NCI-H2196 treated with DMSO at 0.1 percent for 48 hours (cell line): Measurements from ENCODE around the gene OSBPL9.
"Not testable (repeated sequence)": the region's sequence is repeated elsewhere in the genome, so short reads cannot be mapped to it uniquely, and the experiment has no call there.

Experiments used
- DNase-seq: peaks from one replicate; lab custom pipeline; 2025; ENCODE audit not compliant: unreplicated experiment; lab: John Stamatoyannopoulos, UW

The OSBPL9 gene

DNA sequence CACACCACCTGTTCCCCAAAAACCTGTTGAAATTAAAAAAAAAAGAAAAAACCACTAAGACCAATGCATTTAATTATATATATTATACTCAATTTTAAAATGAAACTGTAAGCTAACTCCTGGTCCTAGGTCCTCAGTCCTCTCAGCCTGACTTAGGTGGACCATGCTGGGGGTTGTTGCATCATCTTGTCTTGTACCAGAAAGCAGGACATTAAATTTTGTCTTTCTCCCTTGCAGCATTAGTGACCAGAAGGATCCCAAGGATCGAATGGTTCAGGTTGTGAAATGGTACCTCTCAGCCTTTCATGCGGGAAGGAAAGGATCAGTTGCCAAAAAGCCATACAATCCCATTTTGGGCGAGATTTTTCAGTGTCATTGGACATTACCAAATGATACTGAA lies 164.0 kb downstream of the OSBPL9 start:
- no peak for DNase-seq

DNA sequence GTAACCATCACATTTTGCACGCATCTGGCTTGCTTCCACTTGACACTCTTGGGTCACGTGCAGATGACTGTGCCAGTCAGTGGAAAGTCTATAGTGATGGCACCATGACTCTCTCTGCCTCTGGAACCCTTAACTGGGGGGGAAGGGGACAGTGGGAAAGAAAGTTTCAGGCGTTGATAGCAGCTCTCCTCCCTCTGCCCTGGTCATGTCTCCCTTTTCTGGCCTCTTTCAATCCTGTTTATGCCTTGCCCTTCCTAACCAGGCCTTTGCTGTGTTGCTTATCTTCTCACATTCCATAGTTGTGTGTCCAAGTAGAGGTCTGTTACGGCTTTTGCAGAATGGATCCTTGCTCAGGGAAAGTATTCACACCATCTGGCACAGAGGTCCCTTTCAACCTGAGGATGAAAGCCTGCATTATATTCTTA lies 168.1 kb downstream of the OSBPL9 start:
- DNase-seq, result no peak

DNA sequence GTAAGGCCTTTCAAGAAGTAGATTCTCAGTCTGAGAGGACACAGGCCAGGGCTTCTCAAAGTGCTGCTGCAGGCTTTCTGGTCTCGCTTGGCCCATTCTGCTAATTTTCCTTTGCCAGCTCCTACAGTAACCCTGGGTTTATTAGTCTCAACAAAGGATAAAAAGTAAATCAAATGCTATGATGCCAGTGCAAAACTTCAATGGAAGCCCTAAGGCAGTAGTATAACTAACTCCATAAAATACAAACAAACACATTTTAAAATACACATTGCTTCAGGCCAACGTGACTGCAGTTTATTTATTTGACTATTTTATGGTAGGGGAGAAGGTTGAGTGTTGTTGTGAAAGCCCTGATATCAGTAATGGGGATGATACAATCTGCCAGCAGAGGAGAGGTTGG lies 172.0 kb downstream of the OSBPL9 start:
- DNase-seq, result no peak

GRCh38 chr1:51789342-51789741 lies 172.4 kb downstream of the OSBPL9 start:
- no peak for DNase-seq

- no peak for DNase-seq
Observed at GRCh38 chr1:51790385-51790784, 173.5 kb downstream of the OSBPL9 start.

GRCh38 chr1:51791888-51792287 lies 175.0 kb downstream of the OSBPL9 start:
- no peak for DNase-seq

GRCh38 chr1:51792864-51793263 lies 176.0 kb downstream of the OSBPL9 start:
- DNase-seq, result no peak

GRCh38 chr1:51794260-51794659 lies 177.4 kb downstream of the OSBPL9 start:
- no peak for DNase-seq

GRCh38 chr1:51794868-51795267 lies 178.0 kb downstream of the OSBPL9 start:
- no peak for DNase-seq

DNA sequence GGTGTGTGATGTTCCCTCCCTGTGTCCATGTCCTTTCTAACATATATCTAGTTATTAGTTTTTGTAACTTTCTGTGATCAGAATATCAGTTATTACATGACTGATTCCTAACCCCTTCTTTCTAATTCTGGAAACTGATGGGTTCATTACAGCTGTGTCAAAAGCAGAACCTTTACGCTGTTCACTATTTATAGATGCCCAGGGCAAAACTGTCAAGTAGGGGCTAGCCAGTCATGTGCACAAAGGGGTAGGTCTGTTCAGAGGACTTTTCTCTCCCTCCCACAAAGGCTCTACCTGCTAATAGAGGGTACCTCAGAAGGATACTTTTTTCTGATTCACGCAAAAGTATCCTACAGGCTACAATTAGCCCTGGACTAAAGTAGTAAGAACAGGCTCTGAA lies 182.5 kb downstream of the OSBPL9 start:
- no peak for DNase-seq

- DNase-seq, result no peak
Observed at GRCh38 chr1:51814513-51814912, 197.6 kb downstream of the OSBPL9 start.

GRCh38 chr1:51818487-51818886 lies 201.6 kb downstream of the OSBPL9 start:
- no peak for DNase-seq

GRCh38 chr1:51819021-51819420 lies 202.1 kb downstream of the OSBPL9 start:
- DNase-seq, result not testable (repeated sequence)

- DNase-seq, result no peak
Observed at GRCh38 chr1:51819810-51820209, 202.9 kb downstream of the OSBPL9 start.

DNA sequence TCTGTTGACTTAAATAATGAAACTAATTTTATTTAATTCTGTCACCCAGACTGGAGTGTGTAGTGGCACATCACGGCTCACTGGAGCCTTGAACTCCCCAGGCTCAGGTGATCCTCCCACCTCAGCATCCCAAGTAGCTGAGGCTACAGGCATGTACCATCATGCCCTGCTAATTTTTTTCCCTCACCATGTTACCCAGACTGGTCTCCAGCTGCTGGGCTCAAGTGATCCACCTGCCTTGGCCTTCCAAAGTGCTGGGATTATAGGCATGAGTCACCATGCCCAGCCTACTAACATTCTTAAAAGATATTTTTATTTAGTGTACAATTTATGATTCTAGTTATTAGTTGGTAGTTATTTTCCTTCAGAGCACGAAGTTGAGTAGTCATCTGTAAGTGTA lies 212.2 kb downstream of the OSBPL9 start:
- no peak for DNase-seq

DNA sequence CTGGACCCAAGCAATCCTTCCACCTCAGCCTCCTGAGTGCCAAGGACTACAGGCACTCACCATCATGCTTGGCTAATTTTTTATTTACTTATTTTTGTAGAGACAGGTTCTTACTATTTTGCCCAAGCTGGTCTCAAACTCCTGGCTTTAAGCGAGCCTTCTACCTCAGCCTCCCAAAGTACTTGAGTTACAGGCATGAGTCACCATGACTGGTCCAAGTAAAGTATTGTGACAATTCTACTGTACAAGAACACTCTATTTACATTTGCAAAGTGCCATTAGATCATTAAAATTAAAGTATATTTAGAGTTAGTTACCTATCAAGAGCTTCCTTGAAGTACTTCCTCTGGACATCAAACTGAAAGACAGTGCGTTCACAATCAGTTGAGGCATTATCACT lies 216.8 kb downstream of the OSBPL9 start:
- no peak for DNase-seq

DNA sequence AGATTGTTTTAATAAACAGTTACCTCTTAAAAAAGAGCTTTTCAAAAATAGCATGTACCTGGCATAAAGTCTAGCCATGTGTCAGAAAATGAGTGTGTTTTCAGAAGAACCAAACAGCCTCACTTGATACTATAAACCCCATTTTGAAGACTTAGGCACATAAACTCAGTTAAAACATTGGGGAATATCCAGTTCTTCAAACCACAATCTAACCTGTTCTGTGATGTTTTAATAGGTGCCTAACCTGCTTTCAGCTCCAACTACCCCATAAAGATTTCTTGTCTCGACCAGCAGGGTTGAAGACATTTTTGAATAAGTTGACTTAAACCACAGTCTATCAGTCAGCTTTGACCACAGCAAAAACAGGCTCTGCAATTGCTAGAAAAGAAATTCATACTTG lies 220.4 kb downstream of the OSBPL9 start:
- no peak for DNase-seq
